Activated naive CD4-positive, alpha-beta T cell (primary cell): ENCODE measurements around the gene IL13.
"Not testable (repeated sequence)": the region's sequence is repeated elsewhere in the genome, so short reads cannot be mapped to it uniquely, and the experiment has no call there.

Source experiments
- DNase-seq, 4 experiments: peaks; one replicate each; lab custom pipeline; 2025; lab: John Stamatoyannopoulos, UW

The IL13 gene

DNA sequence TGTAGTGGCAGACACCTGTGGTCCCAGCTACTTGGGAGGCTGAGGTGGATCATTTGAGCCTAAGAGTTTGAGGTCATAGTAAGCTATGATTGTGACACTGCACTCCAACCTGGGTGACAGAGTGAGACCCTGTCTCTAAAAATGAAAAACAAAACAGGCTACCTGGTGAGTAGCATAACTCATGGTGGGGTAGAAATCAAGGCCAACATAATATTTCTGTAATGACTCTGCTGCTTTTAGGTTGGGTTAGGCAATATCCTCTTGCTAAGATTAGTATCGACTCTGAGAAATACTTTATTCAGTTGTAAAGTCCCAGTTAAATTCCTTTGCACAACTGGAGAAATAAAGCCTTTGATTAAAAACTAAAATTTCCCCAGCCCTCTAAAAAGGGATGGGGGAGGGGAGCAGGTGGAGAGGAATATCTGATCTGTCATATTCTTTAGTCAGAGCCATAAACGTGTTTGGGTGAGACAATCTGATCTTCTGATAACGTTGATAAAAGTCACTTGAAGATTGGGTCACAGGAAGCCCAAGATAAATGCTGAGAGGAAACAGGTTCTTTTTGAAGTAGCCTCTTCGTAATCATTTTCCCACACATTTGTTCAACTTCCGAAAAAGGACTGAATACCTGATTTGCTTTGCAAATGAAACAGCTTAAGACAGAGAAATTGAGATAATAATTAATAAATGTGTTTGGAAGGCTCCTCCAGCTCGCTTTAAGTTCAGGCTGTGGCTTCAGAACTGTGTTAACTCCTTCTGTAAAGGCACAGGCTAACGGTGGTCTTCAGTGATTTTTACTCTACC is 30.8 kb downstream of the IL13 start:
- DNase-seq: no peak

- DNase-seq: no peak
Observed at GRCh38 chr5:132689513-132689912, 31.5 kb downstream of the IL13 start.

GRCh38 chr5:132690156-132690555 is 32.2 kb downstream of the IL13 start:
- no peak for DNase-seq

- not testable (repeated sequence) for DNase-seq
Observed at GRCh38 chr5:132691755-132692631, 34.0 kb downstream of the IL13 start.

DNA sequence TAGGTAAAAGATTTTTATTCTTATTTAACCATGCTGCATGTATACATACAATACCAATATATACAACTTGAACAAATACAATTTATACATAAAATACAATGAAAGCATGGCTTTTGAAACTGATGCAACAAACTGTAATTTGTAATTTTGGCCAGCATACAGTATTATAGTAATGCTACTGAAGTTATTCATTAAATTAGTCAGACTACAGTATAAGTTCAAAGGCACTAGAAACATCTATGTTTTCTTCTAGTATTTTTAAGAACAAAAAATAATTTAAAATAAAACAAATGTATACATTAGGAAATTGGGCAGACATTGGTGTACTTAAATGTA is 34.6 kb downstream of the IL13 start:
- DNase-seq: no peak

DNA sequence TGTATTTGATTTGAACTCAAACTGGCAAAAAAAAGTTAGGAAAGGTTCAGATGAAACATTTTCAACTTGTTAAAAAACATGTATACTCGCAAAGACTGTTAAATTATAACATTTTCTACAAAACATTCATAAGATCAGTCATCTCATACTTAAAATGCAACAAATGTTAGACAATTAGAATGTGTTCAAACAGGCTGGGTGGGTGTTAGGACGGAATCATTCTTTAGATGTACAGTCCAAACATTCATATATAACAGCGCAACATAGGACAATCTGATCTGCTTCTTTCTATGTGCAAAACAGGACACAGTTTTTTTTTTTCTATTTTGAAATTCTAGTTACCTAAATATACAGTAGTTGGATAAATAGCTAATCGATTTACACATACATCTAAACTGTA is 38.0 kb downstream of the IL13 start:
- DNase-seq: no peak

DNA sequence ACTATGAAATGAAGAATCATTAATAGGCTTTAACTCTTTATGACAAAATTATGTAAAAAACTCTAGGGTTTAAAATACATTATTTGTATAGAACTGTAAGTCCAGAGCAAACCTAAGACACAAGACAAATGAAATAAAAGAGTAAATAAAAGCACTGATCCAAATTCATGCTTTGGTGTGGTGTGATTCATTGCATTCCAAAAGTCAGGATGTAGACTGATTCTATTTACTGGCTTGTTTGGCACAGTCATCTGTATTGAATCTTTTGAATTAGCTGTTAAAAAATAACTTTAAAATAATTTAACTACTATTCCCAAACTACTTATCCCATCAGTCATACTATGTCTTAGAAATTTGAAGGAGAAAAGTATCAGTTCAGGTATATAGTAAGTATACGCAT is 46.9 kb downstream of the IL13 start:
- DNase-seq: no peak

DNA sequence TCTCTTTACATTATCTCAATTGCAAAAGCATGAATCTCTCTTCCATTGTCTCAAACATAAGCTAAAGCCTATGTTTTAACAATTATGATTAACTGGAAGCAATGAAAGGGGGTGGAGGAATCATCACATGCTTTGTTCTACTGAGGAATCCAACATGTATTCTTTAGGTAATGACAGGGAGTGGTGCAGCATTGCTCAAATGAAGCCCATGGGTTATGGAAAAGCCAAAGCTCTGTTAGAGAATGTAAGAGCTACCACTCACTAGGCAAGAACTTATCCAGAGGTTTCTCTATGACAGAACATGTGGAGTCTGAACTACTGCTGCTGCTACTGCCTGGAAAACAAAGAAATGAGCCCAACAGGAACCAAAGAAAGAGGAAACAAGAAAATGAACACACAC is 50.7 kb downstream of the IL13 start:
- DNase-seq: no peak
